ENCODE results near the gene MEGF10. TPM values are rescaled to one million over a fixed set of nuclear protein-coding genes. Genes with fewer than 3 reads are reported as not detected.

The MEGF10 gene
- total and polyA plus RNA-seq, 2 of the 8 experiments (the other 6 are each of a cell fraction or from before 2014, with no cell fraction given): 38.2 to 53.1 TPM

DNA sequence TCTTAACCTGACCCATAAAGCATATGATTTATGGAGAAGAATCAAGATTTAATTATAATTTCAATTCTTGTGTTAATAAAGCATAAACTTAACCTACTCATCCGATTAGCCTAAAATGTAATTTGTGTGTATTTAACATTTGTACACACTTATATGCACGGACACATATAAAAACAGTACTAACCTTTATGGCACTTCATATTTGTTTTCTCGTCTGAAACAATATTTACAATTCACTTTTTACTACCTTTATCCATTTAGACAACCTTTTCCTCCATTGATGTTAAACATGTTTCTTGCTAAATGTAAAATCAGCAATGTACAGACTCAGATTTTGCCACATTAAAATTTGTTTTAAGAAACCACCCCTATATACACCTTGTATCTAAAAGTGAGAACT, 22.8 kb downstream of the MEGF10 start:
- no peaks in the 10 kb centered on the region for H4K20me1 ChIP-seq (replicated peaks in 1 of 2; ENCODE audit: control insufficient read depth in 1 of 2, insufficient read depth in 2 of 2, low read length in 2 of 2)
- H3K27ac ChIP-seq (ENCODE audit: low read depth, low read length): no peak overlapping the region
- CTCF ChIA-PET (ENCODE audit: partially characterized antibody): interaction anchor here (0.6 to 3.3 kb wide), 19 partner anchors 8 to 466 kb away, joined by 3 to 12 read pairs (median 4); no protein-coding TSS in a partner anchor
- no peak overlapping the region for H2BK5ac ChIP-seq (ENCODE audit: low read depth, low read length)
- H3K79me2 ChIP-seq (ENCODE audit: control insufficient read depth in 1 of 2, insufficient read depth in 2 of 2, low read length in 2 of 2): peaks cover 0 to 86% of the 10 kb centered on the region in 2 experiments; a peak in 3 of 4 replicates
- H2BK20ac ChIP-seq (ENCODE audit: low read length): no peak overlapping the region
- no peak overlapping the region for H2AK5ac ChIP-seq (ENCODE audit: low read depth, low read length)
- no peak overlapping the region for H3K14ac ChIP-seq (ENCODE audit: insufficient read length)
- H2BK120ac ChIP-seq (replicated peaks; ENCODE audit: low read depth, low read length): no peak overlapping the region
- POLR2A ChIA-PET (ENCODE audit: partially characterized antibody): no interaction called here
- no peak overlapping the region for H4K8ac ChIP-seq (ENCODE audit: extremely low read depth, insufficient read depth, low read length)
- H3K9ac ChIP-seq (replicated peaks in 1 of 4; ENCODE audit: extremely low read depth in 1 of 4, low read depth in 3 of 4, low read length in 3 of 4): no peak overlapping the region
- no peak for DNase-seq (ENCODE audit: low read depth in 1 of 2, low spot score in 2 of 2)
- no peak overlapping the region for H3K18ac ChIP-seq (ENCODE audit: extremely low read depth, low read length)
- H3K9me3 ChIP-seq (ENCODE audit: insufficient read depth in 2 of 2, low read depth in 1 of 2, low read length in 1 of 2): no peaks in the 10 kb centered on the region
- no peaks in the 10 kb centered on the region for H3K23me2 ChIP-seq (ENCODE audit: low read depth, low read length)
- peaks cover 0 to 12% (median 7%) of the 10 kb centered on the region in 4 experiments; a peak in 5 of 7 replicates for H3K4me1 ChIP-seq (replicated peaks in 1 of 4; ENCODE audit: control insufficient read depth in 3 of 4, insufficient read depth in 4 of 4, low read length in 3 of 4)
- H4K91ac ChIP-seq (replicated peaks; ENCODE audit: insufficient read length, low read length): no peak overlapping the region
- no peak overlapping the region for H3K23ac ChIP-seq (ENCODE audit: insufficient read length)
- WGBS, 2 experiments (ENCODE audit: extremely low coverage in 1 of 2, insufficient coverage in 1 of 2, insufficient read length in 1 of 2, insufficient replicate concordance in 2 of 2, low coverage in 1 of 2, low lambda C conversion rate in 2 of 2, missing lambda C conversion rate in 1 of 2): 86 to 100% methylated on average over 1 to 3 of the region's 3 CpGs
- no peak overlapping the region for H4K5ac ChIP-seq (ENCODE audit: insufficient read length, low read depth, low read length)
- H2BK15ac ChIP-seq (ENCODE audit: low read length): no peak overlapping the region
- no peaks in the 10 kb centered on the region for H3K36me3 ChIP-seq (ENCODE audit: control insufficient read depth in 2 of 4, insufficient read depth in 4 of 4, low read length in 3 of 4)
- H2BK12ac ChIP-seq (ENCODE audit: low read depth, low read length): no peak overlapping the region
- no peak for FAIRE-seq
- H3K4me2 ChIP-seq (ENCODE audit: insufficient read depth in 1 of 2, low read depth in 2 of 2, low read length in 2 of 2): no peak overlapping the region
- no peaks in the 10 kb centered on the region for H3K79me1 ChIP-seq (ENCODE audit: low read depth, low read length)
- H2AFZ ChIP-seq (ENCODE audit: low read length): no peak overlapping the region
- no peaks in the 10 kb centered on the region for H3K27me3 ChIP-seq (replicated peaks in 1 of 4; ENCODE audit: control insufficient read depth in 3 of 4, extremely low read depth in 1 of 4, insufficient read depth in 3 of 4, low read length in 3 of 4)
- no peak overlapping the region for H3K4me3 ChIP-seq (ENCODE audit: extremely low read depth in 1 of 4, insufficient read depth in 2 of 4, low read depth in 3 of 4, low read length in 4 of 4)
- no peak overlapping the region for H3K56ac ChIP-seq (replicated peaks; ENCODE audit: insufficient read length, low read depth, low read length)
- no peak overlapping the region for H3K4ac ChIP-seq (replicated peaks; ENCODE audit: insufficient read length, low read depth, low read length)
- TF ChIP-seq HDAC2 (IDR thresholded peaks at IDR 0.05; ENCODE audit: borderline replicate concordance in 1 of 2, low read depth in 2 of 2, low read length in 2 of 2) (no peak), CTBP2 (IDR thresholded peaks at IDR 0.05; ENCODE audit: borderline replicate concordance, insufficient read depth, insufficient read length, low read length) (no peak), ZNF274 (IDR thresholded peaks at IDR 0.05; ENCODE audit: borderline replicate concordance, extremely low read depth, low read length) (no peak), TAF7 (optimal IDR thresholded peaks at IDR 0.05; ENCODE audit: borderline replicate concordance, low read depth, low read length) (no peak), PHF8 (conservative IDR thresholded peaks at IDR 0.05; ENCODE audit: low read depth, low read length) (no peak), KDM5A (IDR thresholded peaks at IDR 0.05; ENCODE audit: low read length) (no peak), BCL11A (IDR thresholded peaks at IDR 0.05; ENCODE audit: low read depth in 2 of 2, low read length in 2 of 2) (no peak), TAF1 (IDR thresholded peaks at IDR 0.05; ENCODE audit: low read depth, low read length) (no peak), NRF1 (IDR thresholded peaks at IDR 0.05; ENCODE audit: low read depth, low read length) (no peak), E2F6 (IDR thresholded peaks at IDR 0.05) (no peak), SIX5 (IDR thresholded peaks at IDR 0.05; ENCODE audit: low read depth, low read length) (no peak)
- TF ChIP-seq, protein P1, sequence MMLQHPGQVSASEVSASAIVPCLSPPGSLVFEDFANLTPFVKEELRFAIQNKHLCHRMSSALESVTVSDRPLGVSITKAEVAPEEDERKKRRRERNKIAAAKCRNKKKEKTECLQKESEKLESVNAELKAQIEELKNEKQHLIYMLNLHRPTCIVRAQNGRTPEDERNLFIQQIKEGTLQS (IDR thresholded peaks at IDR 0.05; ENCODE audit: insufficient read depth, low read depth, low read length): no peak

All from H1 (cell line).